Fibroblast of the aortic adventitia (primary cell): ENCODE results near the gene MT1B. TPM values are rescaled to one million over a fixed set of nuclear protein-coding genes. Genes with fewer than 3 reads are reported as not detected.

Experiments
- DNase-seq: peaks from one replicate; pipeline ENCODE4 v3.0.0-alpha.2; 2010; ENCODE audit warnings: low read depth
- H3K4me3 ChIP-seq: 2 replicates; pipeline ENCODE4 v1.5.1; 2011; ENCODE audit warnings: low read depth, mild to moderate bottlenecking, control low read depth, low read length, moderate library complexity
- total RNA-seq: library from RNA; depleted of rRNA; stranded (reverse); fragments of >200 nt; gene quantifications from 2 replicates; pipeline ENCODE4 v1.2.3, GENCODE V29; 2012; ENCODE audit warnings: low replicate concordance
- TF ChIP-seq, protein P1 (sequence below): IDR thresholded peaks from 2 replicates; pipeline ENCODE4 v1.5.1; 2011; ENCODE audit warnings: mild to moderate bottlenecking, low read length, control low read depth, inconsistent platforms; ENCODE audit not compliant: insufficient read depth

Gene MT1B
- total RNA-seq, 1 donor: not detected

DNA sequence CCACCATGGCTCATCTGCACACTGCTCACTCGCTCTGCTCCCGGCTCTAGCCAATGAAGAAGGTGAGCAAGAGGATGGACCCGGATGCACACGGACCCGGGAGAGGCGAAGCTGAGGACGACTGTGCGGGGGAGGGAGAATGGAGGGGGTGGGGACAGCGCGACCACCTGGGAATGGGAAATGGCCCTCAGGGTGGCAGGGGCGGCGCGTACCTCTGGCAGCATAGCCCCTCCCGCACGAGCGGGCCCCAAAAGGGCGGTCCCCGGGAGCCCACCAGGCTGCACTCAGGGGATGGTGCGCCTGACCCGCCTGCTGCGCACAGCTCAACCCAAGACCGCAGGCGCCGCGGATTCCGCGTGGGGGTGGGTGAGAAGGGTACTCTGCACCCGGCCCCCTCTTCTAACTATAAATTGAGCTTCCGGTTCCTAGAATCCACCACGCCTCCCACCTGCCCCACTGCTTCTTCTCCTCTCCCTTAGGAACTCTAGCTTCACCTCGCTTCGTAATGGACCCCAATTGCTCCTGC lies 24.1 kb downstream of the MT1B start:
- TF ChIP-seq, protein P1, sequence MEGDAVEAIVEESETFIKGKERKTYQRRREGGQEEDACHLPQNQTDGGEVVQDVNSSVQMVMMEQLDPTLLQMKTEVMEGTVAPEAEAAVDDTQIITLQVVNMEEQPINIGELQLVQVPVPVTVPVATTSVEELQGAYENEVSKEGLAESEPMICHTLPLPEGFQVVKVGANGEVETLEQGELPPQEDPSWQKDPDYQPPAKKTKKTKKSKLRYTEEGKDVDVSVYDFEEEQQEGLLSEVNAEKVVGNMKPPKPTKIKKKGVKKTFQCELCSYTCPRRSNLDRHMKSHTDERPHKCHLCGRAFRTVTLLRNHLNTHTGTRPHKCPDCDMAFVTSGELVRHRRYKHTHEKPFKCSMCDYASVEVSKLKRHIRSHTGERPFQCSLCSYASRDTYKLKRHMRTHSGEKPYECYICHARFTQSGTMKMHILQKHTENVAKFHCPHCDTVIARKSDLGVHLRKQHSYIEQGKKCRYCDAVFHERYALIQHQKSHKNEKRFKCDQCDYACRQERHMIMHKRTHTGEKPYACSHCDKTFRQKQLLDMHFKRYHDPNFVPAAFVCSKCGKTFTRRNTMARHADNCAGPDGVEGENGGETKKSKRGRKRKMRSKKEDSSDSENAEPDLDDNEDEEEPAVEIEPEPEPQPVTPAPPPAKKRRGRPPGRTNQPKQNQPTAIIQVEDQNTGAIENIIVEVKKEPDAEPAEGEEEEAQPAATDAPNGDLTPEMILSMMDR: no peak
- DNase-seq: no peak
- H3K4me3 ChIP-seq: no peak overlapping the region

DNA sequence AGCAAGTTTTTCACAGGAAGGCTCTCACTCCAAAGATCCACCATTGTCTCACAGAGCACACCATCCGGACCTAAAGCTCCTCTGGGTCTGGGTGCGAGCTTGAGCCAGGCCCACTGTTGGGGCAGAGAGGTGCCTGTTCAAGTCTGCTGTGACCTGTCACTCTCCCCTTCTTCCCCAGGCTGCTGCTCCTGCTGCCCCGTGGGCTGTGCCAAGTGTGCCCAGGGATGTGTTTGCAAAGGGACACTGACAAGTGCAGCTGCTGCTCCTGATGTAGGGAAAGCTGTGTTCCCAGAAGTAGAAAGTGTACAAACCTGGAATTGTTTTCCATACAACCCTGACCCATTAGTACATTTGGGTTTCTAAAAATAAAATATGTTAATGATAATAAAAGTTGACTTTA lies 25.8 kb downstream of the MT1B start:
- TF ChIP-seq, protein P1: no peak
- H3K4me3 ChIP-seq: no peak overlapping the region
- DNase-seq: no peak

DNA sequence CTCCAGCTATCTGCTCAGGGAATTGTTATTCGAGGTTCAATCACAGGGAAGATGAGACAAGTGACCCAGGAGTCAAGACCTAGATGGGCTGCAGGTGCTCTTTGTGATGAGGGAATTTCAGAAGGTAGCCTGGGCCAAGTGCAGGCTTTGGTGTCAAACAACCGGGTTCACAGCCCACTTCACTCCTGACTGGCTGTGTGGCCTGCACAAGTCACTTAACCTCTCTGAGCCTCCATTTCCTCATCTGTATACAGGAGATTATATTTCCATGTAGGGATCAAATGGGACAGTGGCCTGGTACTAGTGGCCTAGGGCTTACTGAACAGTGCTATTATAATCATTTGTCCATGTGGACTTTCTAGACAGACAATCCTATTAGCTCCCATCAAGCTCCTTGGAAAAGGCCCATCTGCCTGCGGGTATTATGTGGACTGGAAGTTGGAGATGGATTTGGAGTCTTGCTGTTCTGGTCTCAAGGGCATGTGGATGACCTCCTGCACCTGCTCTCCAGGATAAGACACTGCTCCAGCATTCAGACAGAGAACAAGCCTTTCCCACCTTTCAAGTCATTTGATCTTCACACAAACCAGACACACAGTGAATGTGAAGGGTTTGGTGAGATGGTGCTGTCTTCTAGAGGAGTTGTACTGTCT lies 27.5 kb downstream of the MT1B start:
- no peak overlapping the region for H3K4me3 ChIP-seq
- no peak for DNase-seq

DNA sequence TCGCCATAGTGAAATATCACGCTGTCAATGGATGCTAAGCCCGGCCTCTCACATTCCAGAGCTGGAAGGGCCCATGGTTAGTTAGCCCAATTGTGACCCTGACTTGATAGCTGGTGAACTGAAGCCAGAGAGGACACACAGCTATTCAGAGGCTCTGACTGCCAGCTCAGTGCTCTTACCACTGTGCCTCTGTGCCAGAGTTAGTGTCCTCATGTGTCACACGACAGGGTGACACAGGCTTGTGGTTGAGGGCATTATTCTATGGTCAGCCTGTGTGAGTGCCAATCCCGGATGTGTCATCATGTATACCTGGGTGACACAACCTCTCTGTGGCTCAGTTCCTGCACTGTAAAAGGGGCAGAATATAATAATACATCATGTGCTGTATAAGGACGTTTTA lies 28.1 kb downstream of the MT1B start:
- no peak overlapping the region for H3K4me3 ChIP-seq
- TF ChIP-seq, protein P1: no peak
- no peak for DNase-seq

More for the DNA sequence above, 27.5 kb downstream of the MT1B start:
- TF ChIP-seq, protein P1: no peak

DNA sequence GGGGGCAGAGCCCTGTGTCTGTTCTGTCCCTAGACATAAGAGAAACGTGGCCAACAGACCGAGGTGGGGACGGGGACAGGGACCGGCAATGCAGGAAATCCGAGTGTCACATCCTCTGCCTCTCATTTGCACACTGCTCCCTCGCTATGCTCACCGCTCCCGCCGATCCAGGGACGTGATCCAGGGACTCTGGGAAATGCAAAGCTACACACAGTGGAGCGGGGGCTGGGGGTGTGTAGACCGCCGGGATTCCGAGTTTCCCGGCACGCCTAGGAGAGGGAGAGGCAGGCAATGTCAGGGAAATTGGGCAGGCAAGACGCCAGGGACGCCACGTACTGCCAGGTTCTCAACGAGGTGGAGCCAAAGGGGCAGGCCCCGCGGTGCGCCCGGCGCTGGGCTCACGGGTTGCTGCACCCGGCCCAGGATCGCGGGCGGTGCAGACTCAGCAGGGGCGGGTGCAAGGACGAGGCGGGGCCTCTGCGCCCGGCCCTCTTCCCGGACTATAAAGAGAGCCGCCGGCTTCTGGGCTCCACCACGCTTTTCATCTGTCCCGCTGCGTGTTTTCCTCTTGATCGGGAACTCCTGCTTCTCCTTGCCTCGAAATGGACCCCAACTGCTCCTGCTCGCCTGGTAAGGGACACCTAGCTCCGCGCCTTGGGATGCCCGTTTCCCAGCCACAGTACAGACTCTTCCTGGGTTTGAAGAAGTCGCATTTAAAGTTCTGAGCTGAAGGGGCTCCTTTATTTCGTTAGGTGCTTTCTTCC lies 30.4 kb downstream of the MT1B start, which contains the start of gene MT1X:
Gene MT1X (plus strand): TSS at position 532 of the 764 bp plus-strand sequence. CDS start 71 bp downstream, at position 603.
- peak within 1 kb of the TSS; percentile 79 for H3K4me3 ChIP-seq
- TF ChIP-seq, protein P1: no peak
- peak; percentile 89 for DNase-seq

DNA sequence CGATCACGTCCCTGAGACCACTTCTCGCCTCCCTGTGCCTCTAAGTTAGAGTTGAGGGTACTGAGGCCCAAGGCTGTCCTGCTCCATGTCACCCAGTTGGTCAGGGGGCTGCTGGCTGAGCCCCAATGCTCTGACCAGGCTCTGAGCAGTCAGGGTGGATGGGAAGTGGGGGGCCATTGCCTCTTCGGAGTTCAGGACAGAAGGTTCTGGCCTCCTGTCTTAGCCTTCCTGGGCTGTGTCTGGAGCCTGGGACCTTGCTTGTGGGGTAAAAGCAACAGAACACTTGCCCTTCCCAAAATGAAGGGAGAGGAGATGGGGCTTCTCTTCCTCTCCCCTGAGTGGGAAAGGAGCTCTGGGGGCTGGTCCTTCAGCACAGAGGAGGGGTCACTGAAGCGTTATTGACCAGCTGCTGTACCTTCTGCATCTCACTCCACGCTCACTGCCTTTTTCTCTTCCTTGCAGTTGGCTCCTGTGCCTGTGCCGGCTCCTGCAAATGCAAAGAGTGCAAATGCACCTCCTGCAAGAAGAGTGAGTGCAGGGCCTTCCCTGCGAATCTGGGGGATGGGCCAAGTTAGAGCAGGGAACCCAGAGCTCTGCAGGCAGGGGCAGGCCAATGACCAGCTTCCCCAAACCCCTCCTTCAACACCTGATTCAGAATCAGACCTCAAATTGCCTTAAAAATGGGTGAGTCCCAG lies 31.2 kb downstream of the MT1B start:
- TF ChIP-seq, protein P1: no peak

More for the DNA sequence above, 31.2 kb downstream of the MT1B start:
- peak overlapping the region; percentile 79 for H3K4me3 ChIP-seq
- no peak for DNase-seq
